Stromal cell of bone marrow (primary cell): ENCODE data around the gene LIPG.
"Not testable (repeated sequence)": the region's sequence is repeated elsewhere in the genome, so short reads cannot be mapped to it uniquely, and the experiment has no call there.

Experiments
- DNase-seq: peaks from one replicate; pipeline ENCODE4 v3.0.0-alpha.2; 2012; ENCODE audit warnings: low read depth

LIPG gene

GRCh38 chr18:49573835-49574234 lies 12.0 kb downstream of the LIPG start:
- no peak for DNase-seq

- not testable (repeated sequence) for DNase-seq
These were observed 17.2 kb downstream of the LIPG start for GRCh38 chr18:49579041-49579440.

DNA sequence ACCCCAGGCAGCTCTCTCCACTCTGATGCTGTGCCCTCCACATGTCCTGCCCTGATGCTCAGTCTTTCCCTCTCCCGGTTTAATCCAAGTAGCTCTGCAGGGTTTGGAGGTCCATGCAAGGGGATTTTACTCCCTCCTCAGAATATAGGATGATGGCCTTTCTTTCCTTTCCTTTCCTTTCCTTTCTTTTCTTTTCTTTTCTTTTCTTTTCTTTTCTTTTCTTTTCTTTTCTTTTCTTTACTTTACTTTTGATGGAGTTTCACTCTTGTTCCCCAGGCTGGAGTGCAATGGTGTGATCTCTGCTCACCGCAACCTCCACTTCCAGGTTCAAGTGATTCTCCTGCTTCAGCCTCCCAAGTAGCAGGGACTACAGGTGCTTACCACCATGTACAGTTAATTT lies 17.7 kb downstream of the LIPG start:
- not testable (repeated sequence) for DNase-seq

DNA sequence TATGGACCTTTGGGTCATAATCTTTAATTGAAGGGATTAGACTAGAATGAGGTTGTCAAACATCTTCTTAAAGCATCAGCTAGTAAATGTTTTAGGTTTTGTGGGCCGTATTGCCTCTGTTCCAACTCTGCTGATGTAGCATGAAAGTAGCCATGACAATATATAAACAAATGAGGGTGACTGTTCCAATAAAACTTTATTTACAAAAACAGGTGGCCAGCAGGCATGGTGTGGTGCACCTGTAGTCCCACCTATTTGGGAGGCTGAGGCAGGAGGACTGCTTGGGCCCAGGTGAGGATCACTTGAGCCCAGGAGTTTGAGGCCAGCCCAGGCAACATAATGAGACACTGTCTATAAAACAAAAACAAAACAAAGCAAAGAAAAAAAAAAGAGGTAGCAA lies 18.4 kb downstream of the LIPG start:
- no peak for DNase-seq

DNA sequence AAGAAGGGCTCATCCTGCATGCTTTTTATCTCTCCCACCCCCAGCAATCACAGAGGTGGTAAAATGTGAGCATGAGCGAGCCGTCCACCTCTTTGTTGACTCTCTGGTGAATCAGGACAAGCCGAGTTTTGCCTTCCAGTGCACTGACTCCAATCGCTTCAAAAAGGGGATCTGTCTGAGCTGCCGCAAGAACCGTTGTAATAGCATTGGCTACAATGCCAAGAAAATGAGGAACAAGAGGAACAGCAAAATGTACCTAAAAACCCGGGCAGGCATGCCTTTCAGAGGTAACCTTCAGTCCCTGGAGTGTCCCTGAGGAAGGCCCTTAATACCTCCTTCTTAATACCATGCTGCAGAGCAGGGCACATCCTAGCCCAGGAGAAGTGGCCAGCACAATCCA lies 19.5 kb downstream of the LIPG start:
- DNase-seq: no peak

GRCh38 chr18:49582579-49582978 lies 20.7 kb downstream of the LIPG start:
- DNase-seq: peak; percentile 25

DNA sequence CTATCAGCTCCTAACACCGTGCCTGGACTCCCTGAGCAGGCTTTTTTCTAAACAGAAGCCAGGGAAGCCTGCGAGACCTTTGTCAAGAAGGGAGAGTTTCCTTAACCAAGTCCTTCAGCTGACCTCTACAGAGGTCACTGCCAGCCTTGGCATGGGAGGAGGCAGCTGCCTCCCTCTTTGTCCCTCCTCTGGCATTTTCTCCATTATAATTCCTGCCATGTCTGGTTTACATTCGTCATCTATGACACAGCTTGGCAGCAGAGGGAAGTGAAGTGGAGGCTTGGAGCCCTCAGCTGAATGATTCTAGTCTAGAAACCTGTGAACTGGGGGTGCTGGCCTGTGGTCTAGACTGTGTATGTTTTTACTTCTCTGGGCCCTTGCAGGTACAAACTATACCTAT lies 22.5 kb downstream of the LIPG start:
- peak; percentile 24 for DNase-seq

- DNase-seq: not testable (repeated sequence)
These were observed 23.1 kb downstream of the LIPG start for GRCh38 chr18:49584951-49585350.

DNA sequence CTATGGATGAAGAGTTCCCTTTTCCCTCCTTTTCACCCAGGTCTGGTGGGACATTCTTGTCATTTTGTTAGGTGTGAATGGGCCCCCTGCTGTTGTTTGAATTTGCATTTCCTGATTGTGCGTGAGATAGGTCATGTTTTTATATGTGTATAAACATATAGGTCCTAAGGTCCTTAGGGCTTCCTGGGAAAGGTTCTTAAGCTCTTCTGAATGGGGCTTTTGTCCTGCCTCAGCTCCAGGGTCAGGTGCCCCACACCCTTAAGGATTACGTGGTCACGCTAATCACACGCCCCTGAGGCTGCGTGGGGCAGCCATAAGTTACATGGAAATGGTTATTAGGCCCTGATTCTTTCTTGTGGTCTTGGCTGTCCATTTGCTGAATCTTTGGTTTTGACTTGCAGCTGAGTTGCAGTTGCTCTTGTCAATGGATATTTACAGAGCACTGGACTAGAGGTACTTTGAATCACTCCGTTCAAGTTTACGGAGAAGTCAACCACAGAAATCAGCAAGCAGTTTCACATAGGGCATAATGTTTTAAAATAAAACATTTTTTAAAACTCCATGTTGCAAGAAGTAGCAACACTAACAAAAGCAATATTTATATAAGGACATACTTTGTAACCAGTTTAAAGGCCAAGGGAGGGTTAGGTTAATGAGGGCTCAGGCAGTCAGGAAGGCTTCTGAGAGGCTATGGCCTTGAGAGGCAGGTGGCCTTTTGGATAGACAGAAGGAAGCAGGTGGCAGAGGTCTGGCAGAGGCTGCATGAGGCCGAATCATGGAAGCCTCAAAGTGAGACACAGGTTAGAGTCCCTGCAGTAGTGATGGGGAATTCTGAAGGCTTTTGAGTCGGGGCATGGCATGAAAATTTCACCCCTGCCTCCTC lies 24.2 kb downstream of the LIPG start:
- DNase-seq: no peak

- no peak for DNase-seq
These were observed 26.3 kb downstream of the LIPG start for GRCh38 chr18:49588171-49588570.

DNA sequence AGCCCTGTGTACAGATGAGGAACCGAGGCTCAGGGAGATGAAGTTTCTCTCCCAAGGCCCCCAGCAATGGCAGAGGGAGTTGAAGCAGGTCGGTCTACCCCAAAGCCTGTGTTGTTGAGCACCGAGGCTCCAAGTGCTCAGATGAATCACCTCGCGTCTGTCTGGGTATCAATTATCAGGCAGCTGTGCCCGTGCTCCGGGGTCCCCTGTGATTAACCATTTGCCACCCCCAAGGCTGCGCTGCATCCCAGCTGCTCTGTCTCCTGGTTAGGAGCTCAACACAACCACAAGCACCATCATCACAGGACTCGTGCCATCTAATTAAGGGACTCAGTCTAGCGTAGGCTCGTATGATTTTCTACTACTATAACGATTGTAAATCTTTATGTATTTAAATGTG lies 27.1 kb downstream of the LIPG start:
- no peak for DNase-seq

GRCh38 chr18:49590608-49591007 lies 28.8 kb downstream of the LIPG start:
- DNase-seq: no peak

- DNase-seq: no peak
These were observed 29.4 kb downstream of the LIPG start for GRCh38 chr18:49591271-49591670.

DNA sequence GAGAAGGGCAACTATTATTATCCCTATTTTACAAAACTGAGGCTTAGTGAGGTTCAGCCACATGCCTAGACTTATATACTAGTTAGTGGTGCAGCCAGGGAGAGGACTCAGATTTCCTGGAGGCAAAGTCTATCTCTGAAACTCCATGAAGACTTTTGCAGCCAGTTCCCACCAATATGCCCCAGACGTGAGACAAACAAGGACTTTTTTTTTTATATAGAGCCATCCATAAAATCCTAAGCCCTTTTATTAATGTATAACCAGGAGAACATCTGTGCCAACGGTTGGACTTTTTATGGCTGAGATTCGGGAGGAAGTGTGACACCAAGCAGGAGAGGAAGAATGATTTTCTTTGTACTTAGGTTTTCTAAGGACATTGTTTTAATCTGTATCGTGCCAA lies 29.9 kb downstream of the LIPG start:
- no peak for DNase-seq

- DNase-seq: no peak
These were observed 34.8 kb downstream of the LIPG start for GRCh38 chr18:49596687-49597086.

GRCh38 chr18:49597157-49597931 lies 35.5 kb downstream of the LIPG start:
- no peak for DNase-seq

- DNase-seq: no peak
These were observed 39.4 kb downstream of the LIPG start for GRCh38 chr18:49601211-49601610.

DNA sequence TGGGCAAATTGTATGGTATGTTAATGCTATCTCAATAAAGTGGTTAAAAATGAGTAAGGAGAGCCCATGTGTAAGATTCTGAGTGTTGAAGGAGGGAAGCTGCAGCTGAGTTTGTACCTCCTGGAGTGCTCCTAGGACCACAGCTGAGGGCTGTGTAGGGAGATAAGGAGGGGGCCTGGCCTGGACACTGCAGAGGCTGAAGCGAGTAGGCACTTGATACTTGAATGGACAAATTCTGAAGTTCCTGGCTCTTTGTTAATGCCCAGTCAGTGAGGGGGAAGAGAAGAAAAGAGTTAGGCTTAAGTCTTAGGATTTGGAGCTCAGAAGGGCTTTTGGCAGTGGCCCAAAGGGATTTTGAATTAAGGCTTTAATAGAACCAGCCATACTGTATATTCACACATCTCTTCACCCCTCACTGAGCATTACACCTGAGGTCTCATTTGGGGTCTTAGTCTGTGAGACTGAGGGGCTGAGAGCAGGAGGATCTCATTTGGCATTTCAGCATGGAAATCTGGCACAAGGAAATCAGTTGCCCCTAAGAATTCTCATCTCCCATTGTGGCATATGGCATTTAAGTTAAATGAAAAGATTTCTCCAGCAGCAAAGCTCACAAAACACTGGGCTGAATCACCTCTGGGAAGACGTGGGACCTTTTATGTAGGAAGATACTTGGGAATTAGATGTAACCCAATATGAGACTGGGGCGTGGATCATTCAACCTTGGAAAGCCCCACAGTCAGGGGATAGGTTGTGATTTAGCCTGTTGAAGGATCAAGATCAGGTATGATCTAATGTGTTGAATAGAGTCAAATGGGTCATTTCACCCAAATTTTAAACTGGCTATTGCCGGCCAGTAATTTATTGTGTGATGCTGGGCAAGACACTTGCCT lies 46.8 kb downstream of the LIPG start:
- no peak for DNase-seq

GRCh38 chr18:49609256-49610021 lies 47.6 kb downstream of the LIPG start:
- DNase-seq: no peak

- no peak for DNase-seq
These were observed 48.2 kb downstream of the LIPG start for GRCh38 chr18:49610022-49610445.

DNA sequence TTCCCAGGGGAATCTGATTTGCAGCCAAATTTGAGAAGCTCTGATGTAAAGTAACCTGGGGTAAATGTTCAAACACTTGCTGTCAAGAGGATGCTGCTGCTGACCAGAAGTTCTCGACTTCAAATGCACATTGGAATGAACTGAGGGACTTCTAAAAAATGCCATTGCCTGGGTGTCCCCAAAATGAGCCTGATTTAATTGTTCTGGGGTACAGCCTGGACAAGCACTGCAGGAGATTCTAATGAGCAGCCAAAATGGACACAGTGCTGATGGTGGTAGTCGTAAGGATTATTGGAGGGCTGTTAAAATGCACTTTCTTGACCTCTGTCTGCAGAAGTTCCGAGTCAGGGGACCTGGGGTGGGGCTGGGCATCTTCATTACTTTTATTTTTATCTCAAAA lies 49.5 kb downstream of the LIPG start:
- no peak for DNase-seq
